Hematopoietic multipotent progenitor cell treated with erythropoietin and hydrocortisone succinate and interleukin-3 and kit ligand, for 4 days (in vitro differentiated cells): ENCODE results near the gene SEMA4D.
A peak's percentile ranks its signal among the peaks of the same experiment; 100 is the strongest.
"Not testable (repeated sequence)": the region's sequence is repeated elsewhere in the genome, so short reads cannot be mapped to it uniquely, and the experiment has no call there.

Source experiments
- DNase-seq: peaks from one replicate; pipeline ENCODE4 v3.0.0-alpha.2; 2015

The SEMA4D gene

GRCh38 chr9:89382026-89382986, 115.6 kb downstream of the SEMA4D start:
- DNase-seq, result no peak

DNA sequence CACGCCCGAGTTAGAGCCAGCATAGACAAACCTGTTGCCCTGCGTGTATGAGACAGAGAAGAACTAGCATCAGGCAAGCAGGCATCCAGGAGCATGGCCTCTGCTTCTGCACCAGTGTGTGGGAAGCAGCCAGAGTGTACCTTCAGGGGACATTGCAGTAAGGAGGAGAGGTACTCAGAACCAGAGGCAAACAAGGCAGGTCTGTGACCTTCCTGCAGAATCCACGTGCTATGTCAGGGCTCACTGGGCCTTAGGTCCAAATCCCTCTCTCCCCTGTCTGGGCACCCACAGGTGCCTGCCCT, 116.7 kb downstream of the SEMA4D start:
- DNase-seq, result no peak

DNA sequence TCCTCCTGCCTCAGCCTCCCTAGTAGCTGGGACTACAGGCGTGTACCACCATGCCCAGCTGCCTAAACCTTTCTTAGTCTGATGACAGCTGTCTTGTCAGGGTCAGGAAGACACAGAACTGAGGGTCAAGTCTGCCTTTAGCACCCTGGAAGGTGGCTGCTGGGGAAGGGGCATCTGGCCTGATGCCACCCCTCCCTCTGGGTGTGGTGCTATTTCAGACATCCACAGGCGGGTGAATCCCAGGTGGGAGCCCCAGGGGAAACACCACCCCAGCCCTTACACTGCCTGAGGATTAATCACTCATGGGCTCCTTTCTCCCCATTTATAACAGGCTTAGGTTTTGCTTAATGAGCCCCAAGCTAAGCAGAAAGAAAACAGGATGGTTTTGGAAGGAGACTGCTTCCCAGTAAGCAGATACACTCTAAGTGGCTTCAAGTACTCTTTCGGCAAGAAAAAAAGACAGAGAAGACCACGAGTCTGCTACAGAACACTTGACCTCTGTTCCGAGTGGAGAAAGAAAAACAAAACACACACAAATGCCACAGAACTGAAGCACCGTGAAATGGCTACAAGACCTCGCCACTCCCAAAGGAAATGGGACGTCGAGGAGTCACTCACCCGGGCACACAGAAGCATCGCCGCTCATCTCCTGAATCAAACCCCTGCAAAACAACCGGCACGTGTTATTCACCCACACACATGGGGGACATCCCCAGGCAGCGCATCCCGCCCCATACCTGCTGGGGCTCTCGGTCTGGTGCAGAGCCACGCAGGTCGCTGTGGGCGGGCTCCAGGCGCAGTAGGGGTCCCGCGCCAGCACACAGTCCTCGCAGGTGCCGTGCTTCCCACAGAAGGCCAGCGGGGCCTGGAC, 117.2 kb downstream of the SEMA4D start:
- no peak for DNase-seq

- DNase-seq, result peak; percentile 82
These were observed 118.3 kb downstream of the SEMA4D start for GRCh38 chr9:89379508-89380115.

GRCh38 chr9:89379031-89379430, 118.9 kb downstream of the SEMA4D start:
- DNase-seq, result no peak

DNA sequence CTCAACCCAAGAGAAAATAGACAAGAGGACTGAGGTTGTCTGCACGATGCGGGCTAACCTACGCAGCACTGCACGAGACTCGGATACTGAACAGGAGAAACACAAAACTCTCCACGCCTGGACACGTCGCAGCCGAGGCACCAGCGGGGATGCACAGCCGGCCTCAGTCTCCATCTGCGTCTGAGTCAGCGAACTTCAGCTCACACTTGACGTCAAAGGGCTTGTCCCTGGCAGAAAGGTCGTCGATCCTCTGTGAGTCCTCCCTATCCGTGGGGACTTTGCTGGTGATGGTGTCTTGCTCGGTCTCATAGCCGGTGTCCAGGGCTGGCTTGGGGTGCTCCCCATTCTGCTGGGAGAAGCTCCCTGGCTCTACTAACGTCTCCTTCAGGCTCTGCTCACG, 119.4 kb downstream of the SEMA4D start:
- no peak for DNase-seq

- DNase-seq, result no peak
These were observed 120.5 kb downstream of the SEMA4D start for GRCh38 chr9:89377411-89377810.

GRCh38 chr9:89376741-89377351, 121.1 kb downstream of the SEMA4D start:
- DNase-seq, result no peak

- DNase-seq, result no peak
These were observed 121.6 kb downstream of the SEMA4D start for GRCh38 chr9:89376286-89376685.

DNA sequence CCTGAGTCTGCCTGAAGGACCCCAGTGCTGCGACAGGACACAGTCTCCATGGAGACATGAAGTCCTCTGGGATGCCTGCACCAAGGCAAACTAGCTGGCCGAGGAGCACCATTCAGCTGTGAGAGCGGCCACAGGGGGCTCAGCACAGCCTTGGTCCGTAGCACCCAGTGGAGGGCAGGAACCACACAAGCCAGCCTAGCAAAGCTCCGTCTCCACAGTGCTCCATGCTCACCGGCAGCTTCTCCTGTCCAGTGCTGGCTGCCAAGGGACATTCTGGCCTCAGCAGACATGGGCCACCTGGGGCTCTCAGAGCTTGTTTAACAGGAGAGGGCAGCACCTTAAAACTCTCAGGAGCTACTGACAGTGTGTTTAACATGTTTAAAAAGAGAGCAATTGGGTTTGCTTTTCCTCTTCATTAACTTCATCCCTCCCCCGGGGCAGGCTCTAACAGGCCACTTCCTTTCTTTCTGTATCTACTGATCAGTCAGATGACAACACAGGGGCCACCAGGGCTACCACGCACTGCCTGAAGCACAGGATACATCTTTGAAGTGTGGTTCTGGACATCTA, 122.6 kb downstream of the SEMA4D start:
- DNase-seq, result peak; percentile 95

GRCh38 chr9:89374176-89374575, 123.7 kb downstream of the SEMA4D start:
- DNase-seq, result peak; percentile 49

GRCh38 chr9:89372979-89373378, 124.9 kb downstream of the SEMA4D start:
- DNase-seq, result no peak

DNA sequence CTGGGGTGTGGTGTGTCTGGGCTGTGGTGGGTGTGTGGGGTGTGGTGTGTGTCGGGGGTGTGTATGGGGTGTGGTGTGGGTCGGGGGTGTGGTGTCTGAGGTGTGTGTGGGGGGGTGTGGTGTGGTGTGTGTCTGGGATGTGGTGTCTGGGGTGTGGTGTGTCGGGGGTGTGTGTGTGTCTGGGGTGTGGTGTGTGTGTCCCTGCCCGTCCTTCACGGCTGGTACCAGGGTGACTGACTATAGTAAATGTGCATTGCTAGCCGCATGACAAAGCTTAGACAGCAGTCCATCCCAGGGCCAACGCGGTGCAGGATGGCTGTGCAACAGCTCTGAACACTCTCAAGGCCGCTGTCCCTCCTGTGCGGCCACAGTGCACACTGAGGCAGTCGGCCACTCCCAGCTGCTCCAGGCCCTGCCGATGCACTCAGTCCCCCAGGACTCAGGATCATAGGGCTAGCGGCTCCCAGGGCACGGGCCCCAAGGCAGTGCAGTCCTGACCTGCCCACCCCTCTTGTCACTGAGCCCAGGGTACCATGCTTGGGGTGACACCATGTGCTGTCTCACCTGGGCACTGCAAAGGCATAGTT, 125.6 kb downstream of the SEMA4D start:
- peak; percentile 80 for DNase-seq

- not testable (repeated sequence) for DNase-seq
These were observed 126.1 kb downstream of the SEMA4D start for GRCh38 chr9:89371791-89372190.

DNA sequence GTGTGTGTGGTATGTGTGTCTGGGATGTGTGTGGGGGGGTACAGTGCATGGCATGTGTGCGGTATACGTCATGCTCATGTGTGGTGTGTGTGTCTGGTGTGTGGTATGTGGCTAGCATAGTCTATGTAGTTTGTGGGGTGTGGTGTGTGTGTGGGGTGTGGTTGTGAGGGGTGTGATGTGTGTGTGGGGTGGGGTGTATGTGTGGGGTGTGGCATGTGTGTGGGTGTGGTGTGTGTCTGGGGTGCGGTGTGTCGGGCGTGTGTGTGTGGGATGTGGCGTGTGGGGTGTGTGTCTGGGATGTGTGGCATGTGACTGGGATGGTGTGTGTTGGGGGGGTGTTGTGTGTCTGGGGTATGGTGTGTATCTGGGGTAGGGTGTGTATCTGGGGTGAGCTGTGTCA, 127.3 kb downstream of the SEMA4D start:
- DNase-seq, result no peak

DNA sequence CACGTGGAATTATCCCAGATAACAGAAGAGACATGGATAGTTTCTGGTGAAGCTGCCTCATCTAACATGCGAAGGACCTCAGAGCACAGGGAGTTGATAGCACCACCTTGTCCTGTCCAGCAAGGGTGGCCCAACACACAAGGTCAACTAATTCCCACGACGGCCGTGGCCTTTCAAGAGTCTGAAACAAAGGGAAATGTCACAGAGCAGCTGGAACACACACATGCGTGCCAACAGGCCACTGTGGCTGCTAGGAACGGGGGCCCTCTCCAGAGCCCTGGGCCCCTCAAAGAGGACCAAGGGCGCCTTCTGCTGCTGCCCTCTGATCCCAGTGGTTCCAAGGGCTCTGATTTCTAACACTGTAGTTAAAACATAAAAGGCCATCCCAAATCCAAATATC, 128.9 kb downstream of the SEMA4D start:
- no peak for DNase-seq

- DNase-seq, result no peak
These were observed 129.4 kb downstream of the SEMA4D start for GRCh38 chr9:89368550-89368949.

- DNase-seq, result no peak
These were observed 130.0 kb downstream of the SEMA4D start for GRCh38 chr9:89367726-89368437.

DNA sequence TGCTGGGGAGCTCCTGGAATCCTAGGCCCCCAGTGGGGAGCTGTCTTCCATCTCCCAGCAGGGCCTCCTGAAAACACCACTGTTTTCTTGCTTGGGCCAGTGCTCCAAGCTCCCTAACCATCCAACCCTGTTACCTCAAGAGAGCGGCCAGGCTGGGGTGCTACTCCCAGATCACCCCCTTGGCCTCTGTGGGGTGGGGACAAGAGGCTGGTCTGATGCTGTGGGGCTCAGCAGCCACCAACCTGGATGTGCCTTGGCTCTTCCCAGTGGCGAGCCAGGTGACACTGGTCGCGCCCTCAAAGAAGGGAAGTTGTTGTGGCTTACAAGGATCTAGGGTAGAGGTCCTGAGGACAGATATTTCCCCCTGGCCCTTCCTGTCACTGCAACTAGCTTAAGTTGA, 130.6 kb downstream of the SEMA4D start:
- DNase-seq, result no peak

GRCh38 chr9:89366711-89367110, 131.2 kb downstream of the SEMA4D start:
- DNase-seq, result no peak

- DNase-seq, result no peak
These were observed 132.4 kb downstream of the SEMA4D start for GRCh38 chr9:89365532-89365912.
